Measurements from ENCODE around the gene QSOX2. TPM values are rescaled to one million over a fixed set of nuclear protein-coding genes. Genes with fewer than 3 reads are reported as not detected.

Gene QSOX2
- total RNA-seq, 1 experiment from 2014 or later, result 20.1 TPM

Other genes with a start within 250 kb of the QSOX2 start
- gene NACC2, start 150.5 kb downstream of the QSOX2 start, total RNA-seq (2014; rRNA removed; shearing (Covaris generic)), result 4.2 and 9.8 TPM in 2 replicates
- gene TMEM250, start 126.9 kb downstream of the QSOX2 start, total RNA-seq (2014; rRNA removed; shearing (Covaris generic)), result 23.5 and 36.9 TPM in 2 replicates
- not detected in 2 replicates for gene LHX3, start 40.7 kb downstream of the QSOX2 start, total RNA-seq (2014; rRNA removed; shearing (Covaris generic))
- not detected in 2 replicates for gene CCDC187, start 58.3 kb upstream of the QSOX2 start, total RNA-seq (2014; rRNA removed; shearing (Covaris generic))
- gene GPSM1, start 81.7 kb upstream of the QSOX2 start, total RNA-seq (2014; rRNA removed; shearing (Covaris generic)), result 4.5 and 12.5 TPM in 2 replicates
- 35.9 and 56.6 TPM in 2 replicates for gene DNLZ, start 117.9 kb upstream of the QSOX2 start, total RNA-seq (2014; rRNA removed; shearing (Covaris generic))
- 0.05 and 0.12 TPM in 2 replicates for gene CARD9, start 127.9 kb upstream of the QSOX2 start, total RNA-seq (2014; rRNA removed; shearing (Covaris generic))
- 3.0 and 8.1 TPM in 2 replicates for gene SNAPC4, start 154.4 kb upstream of the QSOX2 start, total RNA-seq (2014; rRNA removed; shearing (Covaris generic))
- 42.3 and 64.2 TPM in 2 replicates for gene ENTR1, start 164.8 kb upstream of the QSOX2 start, total RNA-seq (2014; rRNA removed; shearing (Covaris generic))
- 41.4 and 88.7 TPM in 2 replicates for gene PMPCA, start 164.8 kb upstream of the QSOX2 start, total RNA-seq (2014; rRNA removed; shearing (Covaris generic))
- 7.6 TPM in 2 replicates for gene INPP5E, start 194.0 kb upstream of the QSOX2 start, total RNA-seq (2014; rRNA removed; shearing (Covaris generic))
- gene SEC16A, start 237.2 kb upstream of the QSOX2 start, total RNA-seq (2014; rRNA removed; shearing (Covaris generic)), result 20.7 and 42.6 TPM in 2 replicates

Data from M059J (cell line).